Lower leg skin (tissue), 3 donors: ENCODE data around the gene COMMD10.

Experiments used
- POLR2A ChIP-seq, 2 donors: fragments of 450-650 bp; IDR thresholded peaks; one replicate each; pipeline ENCODE4 v1.6.1; 2016 to 2017; ENCODE audit warnings: antibody characterized with exemption in 2 of 2, mild to moderate bottlenecking in 1 of 2, moderate library complexity in 1 of 2
- TF ChIP-seq, protein P1 (sequence below), 3 donors: fragments of 450-650 bp; IDR thresholded peaks; one replicate each; pipeline ENCODE4 v1.5.1; 2016; ENCODE audit warnings: antibody characterized with exemption in 3 of 3, mild to moderate bottlenecking in 3 of 3, moderate library complexity in 2 of 3

DNA sequence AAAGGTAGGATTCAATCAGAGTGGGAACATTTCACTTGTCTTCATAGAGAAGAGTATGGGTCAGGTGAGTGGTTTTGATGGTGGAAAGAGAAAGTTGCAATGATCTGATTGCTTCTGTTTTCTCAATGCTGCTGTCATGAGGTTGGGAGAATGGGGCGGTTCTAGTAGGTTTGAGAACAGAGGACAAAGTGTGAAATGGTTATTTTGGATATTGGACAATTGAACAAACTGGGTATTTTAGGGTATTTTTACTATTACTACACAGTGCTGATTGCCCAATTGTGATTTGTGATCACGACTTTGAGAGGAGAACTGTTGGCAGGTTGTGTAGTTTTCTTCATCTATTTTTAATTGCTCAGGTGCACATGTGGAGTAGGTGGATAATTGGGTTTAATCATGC, 60.2 kb downstream of the COMMD10 start:
- TF ChIP-seq, protein P1, sequence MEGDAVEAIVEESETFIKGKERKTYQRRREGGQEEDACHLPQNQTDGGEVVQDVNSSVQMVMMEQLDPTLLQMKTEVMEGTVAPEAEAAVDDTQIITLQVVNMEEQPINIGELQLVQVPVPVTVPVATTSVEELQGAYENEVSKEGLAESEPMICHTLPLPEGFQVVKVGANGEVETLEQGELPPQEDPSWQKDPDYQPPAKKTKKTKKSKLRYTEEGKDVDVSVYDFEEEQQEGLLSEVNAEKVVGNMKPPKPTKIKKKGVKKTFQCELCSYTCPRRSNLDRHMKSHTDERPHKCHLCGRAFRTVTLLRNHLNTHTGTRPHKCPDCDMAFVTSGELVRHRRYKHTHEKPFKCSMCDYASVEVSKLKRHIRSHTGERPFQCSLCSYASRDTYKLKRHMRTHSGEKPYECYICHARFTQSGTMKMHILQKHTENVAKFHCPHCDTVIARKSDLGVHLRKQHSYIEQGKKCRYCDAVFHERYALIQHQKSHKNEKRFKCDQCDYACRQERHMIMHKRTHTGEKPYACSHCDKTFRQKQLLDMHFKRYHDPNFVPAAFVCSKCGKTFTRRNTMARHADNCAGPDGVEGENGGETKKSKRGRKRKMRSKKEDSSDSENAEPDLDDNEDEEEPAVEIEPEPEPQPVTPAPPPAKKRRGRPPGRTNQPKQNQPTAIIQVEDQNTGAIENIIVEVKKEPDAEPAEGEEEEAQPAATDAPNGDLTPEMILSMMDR (IDR thresholded peaks at IDR 0.05): no peak
- TF ChIP-seq POLR2A (IDR thresholded peaks at IDR 0.05): no peak
